Astrocyte (in vitro differentiated cells and primary cell): ENCODE data around the gene CCDC102A. TPM values are rescaled to one million over a fixed set of nuclear protein-coding genes. Genes with fewer than 3 reads are reported as not detected.

ENCODE experiments used
- DNase-seq: peaks from one replicate; pipeline ENCODE4 v3.0.0-alpha.2; 2010; ENCODE audit warnings: low read depth
- FAIRE-seq: peaks from 2 replicates; lab custom pipeline; 2011; peaks lifted over from hg19 to GRCh38; lab: Jason Lieb, UNC
- H2AFZ ChIP-seq: 2 replicates; pipeline ENCODE4 v1.6.0; 2012; ENCODE audit warnings: low read depth, low read length, inconsistent platforms
- H3K27ac ChIP-seq: 2 replicates; pipeline ENCODE4 v1.5.1; 2011; ENCODE audit warnings: low read depth, low read length, inconsistent platforms
- H3K27me3 ChIP-seq: 2 replicates; pipeline ENCODE4 v1.6.0; 2011; ENCODE audit warnings: low read length, inconsistent platforms; ENCODE audit not compliant: insufficient read depth
- H3K36me3 ChIP-seq: 2 replicates; pipeline ENCODE4 v1.5.1; 2011; ENCODE audit warnings: low read length, inconsistent platforms; ENCODE audit not compliant: insufficient read depth
- H3K4me1 ChIP-seq: 2 replicates; pipeline ENCODE4 v1.5.1; 2011; ENCODE audit warnings: low read length, inconsistent platforms; ENCODE audit not compliant: insufficient read depth
- H3K4me2 ChIP-seq: 2 replicates; pipeline ENCODE4 v1.6.0; 2012; ENCODE audit warnings: low read length, inconsistent platforms
- H3K4me3 ChIP-seq: 2 replicates; pipeline ENCODE4 v1.5.1; 2011; ENCODE audit warnings: low read depth, mild to moderate bottlenecking, low read length, inconsistent platforms; ENCODE audit not compliant: insufficient read depth
- H3K79me2 ChIP-seq: 2 replicates; pipeline ENCODE4 v1.6.0; 2012; ENCODE audit warnings: mild to moderate bottlenecking, low read length, inconsistent platforms; ENCODE audit not compliant: insufficient read depth
- H3K9ac ChIP-seq: 2 replicates; pipeline ENCODE4 v1.6.0; 2012; ENCODE audit warnings: mild to moderate bottlenecking, low read length, inconsistent platforms
- H3K9me3 ChIP-seq: 2 replicates; pipeline ENCODE4 v1.5.1; 2012; ENCODE audit warnings: low read depth, mild to moderate bottlenecking, low read length, inconsistent platforms; ENCODE audit not compliant: insufficient read depth
- H4K20me1 ChIP-seq: 2 replicates; pipeline ENCODE4 v1.6.0; 2012; ENCODE audit warnings: low read length, inconsistent platforms; ENCODE audit not compliant: insufficient read depth
- H3K27ac Mint-ChIP-seq: one replicate; pipeline ENCODE4 v1.8.0; 2021; ENCODE audit warnings: mild to moderate bottlenecking, mixed read lengths; ENCODE audit not compliant: unreplicated experiment
- H3K27me3 Mint-ChIP-seq: one replicate; pipeline ENCODE4 v1.8.0; 2021; ENCODE audit warnings: low read depth, mixed read lengths; ENCODE audit not compliant: unreplicated experiment
- H3K36me3 Mint-ChIP-seq: one replicate; pipeline ENCODE4 v1.8.0; 2021; ENCODE audit warnings: low read depth, mixed read lengths; ENCODE audit not compliant: unreplicated experiment
- H3K4me1 Mint-ChIP-seq: one replicate; pipeline ENCODE4 v1.8.0; 2021; ENCODE audit warnings: low read depth, mixed read lengths; ENCODE audit not compliant: unreplicated experiment
- H3K4me3 Mint-ChIP-seq: one replicate; pipeline ENCODE4 v1.8.0; 2021; ENCODE audit warnings: mild to moderate bottlenecking, moderate library complexity, mixed read lengths; ENCODE audit not compliant: unreplicated experiment
- H3K9me3 Mint-ChIP-seq: one replicate; pipeline ENCODE4 v1.8.0; 2021; ENCODE audit warnings: mild to moderate bottlenecking, mixed read lengths; ENCODE audit not compliant: unreplicated experiment
- CTCF ChIP-seq: IDR thresholded peaks from 2 replicates; pipeline ENCODE4 v1.5.1; 2011; ENCODE audit warnings: low read depth, mild to moderate bottlenecking, inconsistent platforms, low read length, moderate library complexity; ENCODE audit not compliant: insufficient read depth
- EZH2 ChIP-seq: IDR thresholded peaks from 2 replicates; pipeline ENCODE4 v1.6.1; 2012; ENCODE audit warnings: mild to moderate bottlenecking, low read length, inconsistent platforms; ENCODE audit not compliant: insufficient read depth
- total RNA-seq: library from RNA; stranded (reverse); gene quantifications from 2 replicates; pipeline ENCODE4 v1.2.1, GENCODE V29; 2021

CCDC102A gene
- total RNA-seq, 1 donor from 2014 or later = 8.8 TPM

DNA sequence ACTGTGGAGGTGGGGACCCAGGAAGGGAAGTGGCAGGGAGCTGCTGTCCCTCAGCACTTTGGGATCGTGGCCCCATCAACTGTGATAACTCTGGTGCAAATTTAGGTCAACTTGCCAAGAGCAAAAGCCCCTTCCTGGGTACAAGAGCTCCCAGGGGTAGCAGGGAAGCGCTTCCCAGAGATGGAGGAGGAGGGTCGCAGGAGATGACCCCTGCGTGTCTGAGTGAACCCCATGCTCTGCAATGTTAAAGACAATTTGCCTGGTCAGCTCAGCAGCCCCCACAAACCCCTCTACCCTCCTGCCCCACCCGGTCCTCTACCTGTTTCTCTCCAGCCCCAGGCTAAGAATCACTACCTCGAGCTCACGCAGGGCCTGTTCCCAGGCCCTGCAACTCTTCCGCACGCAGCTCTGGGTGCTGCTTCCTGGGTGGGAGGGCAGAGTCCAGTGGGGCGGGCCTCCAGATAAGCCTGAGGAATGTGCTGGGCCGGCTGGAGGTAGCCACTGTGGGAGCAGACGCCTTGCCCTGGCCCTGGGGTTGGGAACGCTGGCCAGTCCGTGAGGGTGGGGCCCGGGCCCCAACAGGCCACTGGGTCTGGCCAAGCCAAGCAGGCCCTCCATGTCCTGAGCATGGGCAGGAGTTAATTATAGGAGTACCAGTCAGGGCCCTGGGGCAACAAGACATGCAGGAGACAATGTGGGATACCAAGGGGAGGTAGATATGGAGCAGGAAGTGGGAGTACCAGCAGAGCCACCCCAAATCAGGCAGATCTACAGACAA is 56.2 kb downstream of the CCDC102A start:
- no peaks in the 10 kb centered on the region for H3K79me2 ChIP-seq
- no peaks in the 10 kb centered on the region for H3K36me3 ChIP-seq
- no peak for TF ChIP-seq EZH2
- no peak overlapping the region for H3K27ac Mint-ChIP-seq
- no peaks in the 10 kb centered on the region for H3K9me3 ChIP-seq
- FAIRE-seq = no peak
- H3K4me1 Mint-ChIP-seq = peaks cover 9% of the 10 kb centered on the region
- peak overlapping the region; percentile 81 for H3K4me3 Mint-ChIP-seq
- peaks cover 2% of the 10 kb centered on the region for H3K36me3 Mint-ChIP-seq
- H4K20me1 ChIP-seq = peaks cover 31% of the 10 kb centered on the region
- H3K27me3 ChIP-seq = no peaks in the 10 kb centered on the region
- peak overlapping the region; percentile 94 for H3K4me2 ChIP-seq
- peak overlapping the region; percentile 53 for H2AFZ ChIP-seq
- no peak overlapping the region for H3K27ac ChIP-seq
- peaks cover 20% of the 10 kb centered on the region for H3K4me1 ChIP-seq
- DNase-seq = peak; percentile 44
- peak overlapping the region; percentile 68 for H3K4me3 ChIP-seq
- H3K27me3 Mint-ChIP-seq = no peaks in the 10 kb centered on the region
- no peaks in the 10 kb centered on the region for H3K9me3 Mint-ChIP-seq
- peak overlapping the region; percentile 72 for H3K9ac ChIP-seq

GRCh38 chr16:57479205-57479975 is 57.0 kb downstream of the CCDC102A start:
- Histone ChIP-seq H3K9me3 (no peaks in the 10 kb centered on the region), H3K27ac (no peak overlapping the region), H3K4me1 (peaks cover 20% of the 10 kb centered on the region), H4K20me1 (peaks cover 25% of the 10 kb centered on the region), H3K4me2 (peak overlapping the region; percentile 94), H2AFZ (peak overlapping the region; percentile 53), H3K9ac (peak overlapping the region; percentile 72), H3K36me3 (no peaks in the 10 kb centered on the region), H3K4me3 (peak overlapping the region; percentile 68), H3K79me2 (no peaks in the 10 kb centered on the region), H3K27me3 (no peaks in the 10 kb centered on the region)
- DNase-seq (peak; percentile 54), FAIRE-seq (no peak)
- TF ChIP-seq CTCF = no peak
- TF ChIP-seq EZH2 = no peak
- Mint-ChIP-seq H3K9me3 (no peaks in the 10 kb centered on the region), H3K27me3 (no peaks in the 10 kb centered on the region), H3K36me3 (peaks cover 2% of the 10 kb centered on the region), H3K27ac (no peak overlapping the region), H3K4me1 (peaks cover 9% of the 10 kb centered on the region), H3K4me3 (peak overlapping the region; percentile 81)

- TF ChIP-seq CTCF (no peak), EZH2 (no peak)
- Histone ChIP-seq H3K4me1 (peaks cover 20% of the 10 kb centered on the region), H3K27ac (no peak overlapping the region), H4K20me1 (peaks cover 25% of the 10 kb centered on the region), H3K4me2 (peak overlapping the region; percentile 94), H3K27me3 (no peaks in the 10 kb centered on the region), H3K9ac (peak overlapping the region; percentile 72), H3K9me3 (no peaks in the 10 kb centered on the region), H3K79me2 (no peaks in the 10 kb centered on the region), H3K4me3 (peak overlapping the region; percentile 68), H2AFZ (peak overlapping the region; percentile 53), H3K36me3 (peaks cover 4% of the 10 kb centered on the region)
- Mint-ChIP-seq H3K4me1 (peaks cover 9% of the 10 kb centered on the region), H3K9me3 (no peaks in the 10 kb centered on the region), H3K27me3 (no peaks in the 10 kb centered on the region), H3K4me3 (peak overlapping the region; percentile 76), H3K36me3 (peaks cover 2% of the 10 kb centered on the region), H3K27ac (no peak overlapping the region)
- FAIRE-seq (no peak), DNase-seq (no peak)
Measured at GRCh38 chr16:57478396-57479204, 57.8 kb downstream of the CCDC102A start.
